ENCODE measurements around the gene ITGA5. TPM values are rescaled to one million over a fixed set of nuclear protein-coding genes. Genes with fewer than 3 reads are reported as not detected.
A peak's percentile ranks its signal among the peaks of the same experiment; 100 is the strongest.
"Not testable (repeated sequence)": the region's sequence is repeated elsewhere in the genome, so short reads cannot be mapped to it uniquely, and the experiment has no call there.

The ITGA5 gene
- total RNA-seq, 2 donors from 2014 or later = 61.6 to 71.4 TPM

DNA sequence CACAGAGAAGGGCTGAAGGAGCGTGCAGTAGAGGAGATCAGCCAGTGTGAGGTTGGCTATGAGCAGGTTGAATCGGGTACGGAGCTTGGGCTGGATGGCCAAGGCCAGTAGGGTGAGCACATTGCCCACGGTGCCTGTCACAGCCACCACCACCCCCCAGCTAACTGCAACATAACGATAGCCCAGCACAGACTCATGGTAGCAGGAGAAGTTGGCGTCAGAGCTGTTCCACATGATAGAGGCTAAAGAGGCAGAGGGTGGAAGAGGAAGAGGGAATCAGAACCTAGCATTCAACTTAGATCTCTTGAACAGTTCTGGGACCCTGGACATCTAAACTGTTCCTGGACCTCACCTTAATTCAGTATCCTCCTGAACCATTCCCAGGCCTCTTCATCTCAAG is 55.4 kb downstream of the ITGA5 start:
- no peaks in the 10 kb centered on the region for H3K9me3 ChIP-seq (ENCODE audit: control insufficient read depth, low read length, poor library complexity, severe bottlenecking)
- DNase-seq (no peak), ATAC-seq (no peak)
- Mint-ChIP-seq H3K36me3 (ENCODE audit: low read depth) (no peaks in the 10 kb centered on the region), H3K4me1 (peaks cover 29% of the 10 kb centered on the region), H3K27ac (peak overlapping the region; percentile 94), H3K4me3 (peak overlapping the region; percentile 81), H3K27me3 (no peaks in the 10 kb centered on the region)

DNA sequence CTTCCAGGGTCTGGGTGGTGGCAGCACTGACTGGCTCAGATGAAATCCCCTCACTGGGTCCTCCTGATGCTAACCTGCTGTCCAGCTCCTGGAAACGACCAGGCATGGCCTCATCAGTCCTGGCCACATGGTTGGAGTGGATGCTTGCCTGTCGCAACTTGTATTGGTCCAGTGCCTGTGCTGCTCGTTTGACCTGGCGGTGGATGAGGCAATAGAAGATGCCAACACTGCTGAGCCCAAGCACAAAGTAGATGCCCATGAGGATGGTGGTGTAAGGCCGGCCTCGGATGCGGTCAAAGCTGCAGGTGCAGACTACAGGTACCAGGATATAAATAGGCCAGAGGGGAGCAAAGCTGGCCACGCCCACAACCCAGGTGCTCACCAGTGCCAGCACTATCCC is 56.0 kb downstream of the ITGA5 start:
- Mint-ChIP-seq H3K4me3 (peak overlapping the region; percentile 19), H3K27ac (no peak overlapping the region), H3K36me3 (ENCODE audit: low read depth) (no peaks in the 10 kb centered on the region), H3K4me1 (peaks cover 25% of the 10 kb centered on the region), H3K27me3 (no peaks in the 10 kb centered on the region)
- DNase-seq (no peak), ATAC-seq (no peak)
- no peaks in the 10 kb centered on the region for H3K9me3 ChIP-seq (ENCODE audit: control insufficient read depth, low read length, poor library complexity, severe bottlenecking)

DNA sequence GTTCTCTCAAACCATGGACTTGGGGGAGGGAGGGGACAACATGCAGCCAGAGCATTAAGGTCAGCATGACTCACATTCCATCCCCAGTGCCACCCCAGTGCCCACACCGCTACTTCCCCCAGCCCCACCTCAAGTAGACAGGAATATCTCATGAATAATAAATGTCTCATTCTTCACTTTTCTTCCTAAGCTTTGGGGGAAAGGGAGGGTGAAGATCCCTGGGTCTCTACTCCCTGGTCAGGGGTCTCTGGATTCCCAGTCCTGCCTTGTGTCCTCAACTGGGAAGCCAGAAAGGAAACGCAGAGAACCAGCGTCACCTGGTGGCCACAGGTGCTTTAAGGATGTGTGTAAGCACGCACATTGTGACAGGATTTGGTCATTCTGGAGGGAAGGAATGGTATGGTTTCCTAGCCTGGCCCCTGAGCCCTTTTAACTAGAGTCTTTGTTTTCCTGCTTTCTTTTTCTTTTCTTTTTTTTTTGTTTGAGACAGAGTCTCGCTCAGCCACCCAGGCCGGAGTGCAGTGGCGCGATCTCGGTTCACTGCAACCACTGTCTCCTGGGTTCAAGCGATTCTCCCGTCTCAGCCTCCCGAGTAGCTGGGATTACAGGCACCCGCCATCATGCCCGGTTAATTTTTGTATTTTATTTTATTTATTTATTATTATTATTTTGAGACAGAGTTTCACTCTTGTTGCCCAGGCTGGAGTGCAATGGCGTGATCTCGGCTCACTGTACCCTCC is 58.2 kb downstream of the ITGA5 start:
- no peaks in the 10 kb centered on the region for H3K36me3 Mint-ChIP-seq (ENCODE audit: low read depth)
- ATAC-seq = no peak
- H3K4me3 Mint-ChIP-seq = peak overlapping the region; percentile 9

DNA sequence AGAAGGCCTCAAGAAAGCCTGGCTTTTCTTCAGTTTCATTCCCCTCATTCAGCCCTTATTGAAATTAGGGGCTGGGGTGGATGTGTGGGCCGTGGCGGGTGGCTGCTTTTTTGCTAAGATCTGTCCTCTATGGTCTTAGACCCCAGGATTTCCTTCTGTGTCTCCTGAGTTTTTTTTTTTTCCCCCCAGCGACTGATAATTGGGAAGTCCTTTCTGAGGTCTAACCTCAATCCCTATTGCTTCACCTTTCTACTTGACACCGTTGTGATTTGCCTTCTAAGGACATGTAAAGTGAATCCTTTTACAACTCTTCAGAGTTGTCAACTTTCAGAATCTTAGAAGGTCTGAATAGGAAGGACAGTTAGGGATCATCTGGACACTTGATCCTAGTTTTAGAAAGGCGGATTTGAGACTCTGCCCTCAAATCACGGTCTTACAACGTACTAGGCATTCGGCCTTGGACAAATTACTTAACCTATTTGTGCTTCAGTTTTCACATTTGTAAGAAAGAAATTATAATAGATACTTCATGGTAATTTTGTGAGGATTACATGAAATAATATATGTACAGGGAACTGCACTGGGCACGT is 59.2 kb downstream of the ITGA5 start:
- Mint-ChIP-seq H3K4me1 (peaks cover 20% of the 10 kb centered on the region), H3K4me3 (no peak overlapping the region), H3K27ac (no peak overlapping the region), H3K27me3 (no peaks in the 10 kb centered on the region), H3K36me3 (ENCODE audit: low read depth) (peaks cover 2% of the 10 kb centered on the region)
- ATAC-seq (no peak), DNase-seq (no peak)
- no peaks in the 10 kb centered on the region for H3K9me3 ChIP-seq (ENCODE audit: control insufficient read depth, low read length, poor library complexity, severe bottlenecking)

More for the DNA sequence above, 58.2 kb downstream of the ITGA5 start:
- Mint-ChIP-seq H3K4me1 (peaks cover 21% of the 10 kb centered on the region), H3K27ac (no peak overlapping the region), H3K27me3 (no peaks in the 10 kb centered on the region)
- peak in 1 of 3 donors; percentile 35 for DNase-seq
- no peaks in the 10 kb centered on the region for H3K9me3 ChIP-seq (ENCODE audit: control insufficient read depth, low read length, poor library complexity, severe bottlenecking)

DNA sequence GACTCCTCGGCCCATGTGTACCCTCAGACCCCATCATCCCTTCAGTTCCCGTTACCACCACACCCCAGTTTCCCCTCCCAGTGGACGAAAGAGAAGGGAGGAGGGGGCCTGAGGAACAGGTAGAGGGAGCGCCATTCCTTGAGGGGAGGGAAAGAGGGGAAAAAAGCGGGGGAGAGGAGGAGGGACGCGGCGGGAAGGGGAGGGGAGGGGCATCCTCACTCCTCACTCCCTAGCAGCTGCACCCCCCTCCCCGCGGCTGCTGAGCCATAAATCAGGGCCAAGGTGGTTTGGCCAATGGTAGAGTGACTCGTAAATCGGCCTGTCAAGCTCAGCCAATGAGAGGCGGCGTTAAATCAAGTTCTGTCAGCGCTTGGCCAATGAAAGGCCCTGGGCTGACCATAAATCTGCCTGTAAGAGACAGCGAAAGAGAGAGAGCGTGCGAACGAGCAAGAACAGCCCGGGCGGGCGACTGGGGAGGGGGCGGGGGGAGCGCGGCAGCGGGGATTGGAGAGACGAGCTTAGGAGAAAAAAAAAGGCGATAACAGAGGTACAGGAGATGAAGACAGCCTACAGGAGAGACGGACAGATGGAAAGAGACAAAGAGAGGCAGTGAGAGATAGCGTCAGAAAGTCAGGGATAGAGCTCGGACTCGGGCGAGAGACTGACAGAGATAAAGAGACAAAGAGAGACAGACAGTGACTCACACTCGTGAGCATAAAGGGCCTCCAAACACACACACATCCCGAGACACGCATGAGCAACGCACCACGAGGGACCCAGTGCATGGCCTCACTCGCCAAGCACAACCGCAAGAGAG is 59.9 kb downstream of the ITGA5 start:
- no peak overlapping the region for H3K4me3 Mint-ChIP-seq
- ATAC-seq (peak; percentile 97), DNase-seq (peak; percentile 83 to 90 (median 85))
- H3K36me3 Mint-ChIP-seq (ENCODE audit: low read depth) = peaks cover 5% of the 10 kb centered on the region
- no peaks in the 10 kb centered on the region for H3K27me3 Mint-ChIP-seq
- H3K27ac Mint-ChIP-seq = no peak overlapping the region
- no peaks in the 10 kb centered on the region for H3K9me3 ChIP-seq (ENCODE audit: control insufficient read depth, low read length, poor library complexity, severe bottlenecking)
- H3K4me1 Mint-ChIP-seq = peaks cover 15% of the 10 kb centered on the region

DNA sequence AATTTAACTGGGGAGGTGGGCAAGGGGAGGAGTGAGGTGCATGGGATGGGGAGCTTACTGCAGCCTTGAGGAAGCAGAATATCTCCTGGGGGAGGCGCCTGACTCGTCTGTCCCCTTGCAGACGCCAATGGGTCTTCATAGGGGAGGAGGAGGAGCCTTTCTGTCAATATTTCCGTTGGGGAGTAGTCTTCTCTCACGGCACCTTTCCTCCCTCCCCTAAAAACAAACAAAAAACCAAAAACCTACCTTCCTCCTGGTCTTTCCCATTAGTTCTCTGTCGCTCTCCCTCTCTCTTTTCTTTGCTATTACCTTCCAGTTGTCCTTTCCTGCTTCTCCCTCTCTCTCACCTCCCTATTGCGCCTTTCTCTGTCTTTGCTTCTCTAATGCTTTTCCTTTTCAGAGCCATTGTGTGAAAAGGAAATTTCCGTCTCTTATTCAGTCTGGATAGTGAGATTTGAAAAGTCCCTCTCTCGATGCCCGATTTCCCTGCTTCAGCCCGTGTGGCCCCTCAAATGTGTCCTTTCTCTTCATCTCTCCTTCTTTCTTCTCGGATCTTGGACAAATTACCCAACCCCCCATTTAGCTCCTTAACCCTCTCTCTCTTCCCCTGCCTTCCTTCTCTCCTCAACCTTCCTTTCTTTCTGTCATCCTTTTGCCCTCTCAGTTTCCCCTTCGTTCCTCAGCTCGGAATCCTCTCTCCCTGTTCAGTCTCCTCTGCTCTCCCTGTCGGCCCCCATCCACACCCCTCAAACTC is 60.7 kb downstream of the ITGA5 start:
- no peak overlapping the region for H3K4me3 Mint-ChIP-seq
- DNase-seq = peak in 1 of 3 donors; percentile 27
- no peak for ATAC-seq
- H3K27me3 Mint-ChIP-seq = no peaks in the 10 kb centered on the region
- H3K9me3 ChIP-seq (ENCODE audit: control insufficient read depth, low read length, poor library complexity, severe bottlenecking) = no peaks in the 10 kb centered on the region
- H3K4me1 Mint-ChIP-seq = peaks cover 9% of the 10 kb centered on the region
- H3K36me3 Mint-ChIP-seq (ENCODE audit: low read depth) = peaks cover 5% of the 10 kb centered on the region
- H3K27ac Mint-ChIP-seq = no peak overlapping the region

GRCh38 chr12:54357506-54358190 is 61.4 kb downstream of the ITGA5 start:
- no peak for ATAC-seq
- Mint-ChIP-seq H3K36me3 (ENCODE audit: low read depth) (peaks cover 5% of the 10 kb centered on the region), H3K27me3 (no peaks in the 10 kb centered on the region), H3K4me1 (peaks cover 6% of the 10 kb centered on the region), H3K27ac (no peak overlapping the region), H3K4me3 (no peak overlapping the region)
- DNase-seq = no peak
- no peaks in the 10 kb centered on the region for H3K9me3 ChIP-seq (ENCODE audit: control insufficient read depth, low read length, poor library complexity, severe bottlenecking)

GRCh38 chr12:54356951-54357356 is 62.1 kb downstream of the ITGA5 start:
- Mint-ChIP-seq H3K27ac (no peak overlapping the region), H3K4me1 (peaks cover 12% of the 10 kb centered on the region), H3K27me3 (no peaks in the 10 kb centered on the region), H3K4me3 (no peak overlapping the region), H3K36me3 (ENCODE audit: low read depth) (peaks cover 5% of the 10 kb centered on the region)
- no peaks in the 10 kb centered on the region for H3K9me3 ChIP-seq (ENCODE audit: control insufficient read depth, low read length, poor library complexity, severe bottlenecking)
- DNase-seq (no peak), ATAC-seq (no peak)

- ATAC-seq (no peak), DNase-seq (no peak)
- Mint-ChIP-seq H3K27ac (no peak overlapping the region), H3K27me3 (no peaks in the 10 kb centered on the region), H3K4me1 (peaks cover 20% of the 10 kb centered on the region), H3K36me3 (ENCODE audit: low read depth) (peaks cover 5% of the 10 kb centered on the region), H3K4me3 (no peak overlapping the region)
- no peaks in the 10 kb centered on the region for H3K9me3 ChIP-seq (ENCODE audit: control insufficient read depth, low read length, poor library complexity, severe bottlenecking)
Observed at GRCh38 chr12:54356228-54356627, 62.8 kb downstream of the ITGA5 start.

GRCh38 chr12:54355104-54355815 is 63.8 kb downstream of the ITGA5 start:
- Mint-ChIP-seq H3K27ac (no peak overlapping the region), H3K4me3 (no peak overlapping the region), H3K27me3 (no peaks in the 10 kb centered on the region), H3K36me3 (ENCODE audit: low read depth) (peaks cover 8% of the 10 kb centered on the region), H3K4me1 (peaks cover 20% of the 10 kb centered on the region)
- no peak for DNase-seq
- no peak for ATAC-seq
- H3K9me3 ChIP-seq (ENCODE audit: control insufficient read depth, low read length, poor library complexity, severe bottlenecking) = no peaks in the 10 kb centered on the region

GRCh38 chr12:54354271-54354670 is 64.8 kb downstream of the ITGA5 start:
- not testable (repeated sequence) for H3K27ac Mint-ChIP-seq; ATAC-seq; DNase-seq; H3K9me3 ChIP-seq (ENCODE audit: control insufficient read depth, low read length, poor library complexity, severe bottlenecking); H3K4me3 Mint-ChIP-seq; H3K27me3 Mint-ChIP-seq
- H3K36me3 Mint-ChIP-seq (ENCODE audit: low read depth) = peaks cover 12% of the 10 kb centered on the region
- H3K4me1 Mint-ChIP-seq = peaks cover 20% of the 10 kb centered on the region

All from T-helper 17 cell (primary cell).